GM21390 (cell line): ENCODE measurements around the gene SCYGR8.
"Not testable (repeated sequence)": the region's sequence is repeated elsewhere in the genome, so short reads cannot be mapped to it uniquely, and the experiment has no call there.

Experiments
- ATAC-seq: cut with Tn5 transposase; IDR thresholded peaks from one replicate; pipeline ENCODE4 v1.9.1; 2021; ENCODE audit not compliant: unreplicated experiment

The SCYGR8 gene

DNA sequence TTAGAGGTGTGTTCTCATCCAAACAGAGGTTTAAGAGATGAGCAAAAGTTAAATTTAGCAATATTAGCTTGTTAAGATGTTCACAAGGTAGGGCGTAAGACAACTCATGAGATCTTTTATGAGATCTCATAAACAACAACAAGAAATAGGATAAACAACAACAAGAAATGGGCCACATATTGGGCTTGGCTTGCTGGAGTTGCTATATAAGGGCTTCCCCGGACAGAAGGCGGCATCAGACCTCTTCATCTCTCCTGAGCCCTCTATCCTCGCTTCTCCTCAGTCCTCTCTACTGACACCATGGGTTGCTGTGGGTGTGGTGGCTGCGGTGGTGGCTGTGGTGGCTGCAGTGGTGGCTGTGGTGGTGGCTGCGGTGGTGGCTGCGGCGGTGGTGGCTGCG lies at the start of gene SCYGR8:
Gene SCYGR8, plus strand, starts transcription at position 301 of the 400 bp plus-strand sequence. Its CDS starts 0 bp downstream, at position 301.
- no peak for ATAC-seq

- no peak for ATAC-seq
Measured at GRCh38 chr2:227696990-227697679, 48.6 kb upstream of the SCYGR8 start.

- ATAC-seq = no peak
Measured at GRCh38 chr2:227701556-227701955, 44.1 kb upstream of the SCYGR8 start.

DNA sequence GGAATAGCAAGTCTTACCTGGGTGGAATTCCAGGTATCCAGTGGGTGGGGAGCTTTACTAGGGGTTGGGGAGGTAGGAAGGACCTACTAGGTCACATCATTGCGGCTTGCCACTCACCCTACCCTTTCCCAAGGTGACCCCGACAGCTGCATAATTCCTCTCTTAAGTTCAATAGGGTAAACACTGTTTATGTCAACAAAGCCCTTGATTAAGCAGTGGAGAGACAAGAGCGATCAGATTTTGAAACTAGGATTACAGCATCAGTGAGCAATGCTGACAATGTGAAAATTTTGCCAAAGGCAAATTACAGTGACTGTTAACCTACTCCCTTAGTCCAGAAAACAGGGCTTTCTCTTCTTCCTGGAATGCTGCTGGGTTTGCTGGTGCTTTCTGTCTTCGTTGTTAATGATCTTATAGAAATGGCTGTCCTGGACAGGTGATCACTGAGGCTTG lies 42.4 kb upstream of the SCYGR8 start:
- no peak for ATAC-seq

- no peak for ATAC-seq
Measured at GRCh38 chr2:227703961-227704360, 41.7 kb upstream of the SCYGR8 start.

GRCh38 chr2:227706859-227707258 lies 38.8 kb upstream of the SCYGR8 start:
- ATAC-seq = no peak

DNA sequence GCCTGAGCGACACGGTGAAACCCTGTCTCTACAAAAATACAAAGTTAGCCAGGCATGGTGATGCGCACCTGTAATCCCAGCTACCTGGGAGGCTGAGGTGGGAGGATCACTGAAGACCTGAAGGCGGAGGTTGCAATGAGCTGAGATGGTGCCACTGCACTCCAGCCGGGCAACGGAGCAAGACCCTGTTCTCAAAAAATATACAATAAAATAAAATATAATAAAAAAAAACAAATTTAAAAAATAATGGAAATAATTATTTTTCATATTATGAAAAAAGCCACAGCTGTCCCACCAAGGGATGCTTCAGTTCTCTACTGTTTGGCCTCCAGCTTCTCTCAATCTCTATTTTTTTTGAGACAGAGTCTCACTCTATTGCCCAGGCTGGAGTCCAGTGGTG lies 38.3 kb upstream of the SCYGR8 start:
- no peak for ATAC-seq

DNA sequence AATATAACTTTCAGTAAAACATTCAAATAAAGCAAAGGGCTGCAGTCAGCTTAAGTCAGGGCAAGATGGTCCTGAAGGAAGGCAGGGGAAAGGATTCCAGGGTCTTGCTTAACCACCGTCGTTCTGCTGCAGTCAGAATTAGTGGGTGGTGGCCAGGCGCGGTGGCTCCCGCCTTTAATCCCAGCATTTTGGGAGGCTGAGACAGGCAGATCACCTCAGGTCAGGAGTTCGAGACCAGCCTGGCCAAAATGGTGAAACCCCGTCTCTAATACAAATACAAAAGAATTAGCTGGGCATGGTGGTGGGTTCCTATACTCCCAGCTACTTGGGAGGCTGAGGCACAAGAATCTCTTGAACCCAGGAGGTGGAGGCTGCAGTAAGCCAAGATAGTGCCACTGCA lies 34.7 kb upstream of the SCYGR8 start:
- no peak for ATAC-seq

GRCh38 chr2:227713291-227713690 lies 32.4 kb upstream of the SCYGR8 start:
- ATAC-seq = no peak

GRCh38 chr2:227716501-227716900 lies 29.2 kb upstream of the SCYGR8 start:
- ATAC-seq = no peak

DNA sequence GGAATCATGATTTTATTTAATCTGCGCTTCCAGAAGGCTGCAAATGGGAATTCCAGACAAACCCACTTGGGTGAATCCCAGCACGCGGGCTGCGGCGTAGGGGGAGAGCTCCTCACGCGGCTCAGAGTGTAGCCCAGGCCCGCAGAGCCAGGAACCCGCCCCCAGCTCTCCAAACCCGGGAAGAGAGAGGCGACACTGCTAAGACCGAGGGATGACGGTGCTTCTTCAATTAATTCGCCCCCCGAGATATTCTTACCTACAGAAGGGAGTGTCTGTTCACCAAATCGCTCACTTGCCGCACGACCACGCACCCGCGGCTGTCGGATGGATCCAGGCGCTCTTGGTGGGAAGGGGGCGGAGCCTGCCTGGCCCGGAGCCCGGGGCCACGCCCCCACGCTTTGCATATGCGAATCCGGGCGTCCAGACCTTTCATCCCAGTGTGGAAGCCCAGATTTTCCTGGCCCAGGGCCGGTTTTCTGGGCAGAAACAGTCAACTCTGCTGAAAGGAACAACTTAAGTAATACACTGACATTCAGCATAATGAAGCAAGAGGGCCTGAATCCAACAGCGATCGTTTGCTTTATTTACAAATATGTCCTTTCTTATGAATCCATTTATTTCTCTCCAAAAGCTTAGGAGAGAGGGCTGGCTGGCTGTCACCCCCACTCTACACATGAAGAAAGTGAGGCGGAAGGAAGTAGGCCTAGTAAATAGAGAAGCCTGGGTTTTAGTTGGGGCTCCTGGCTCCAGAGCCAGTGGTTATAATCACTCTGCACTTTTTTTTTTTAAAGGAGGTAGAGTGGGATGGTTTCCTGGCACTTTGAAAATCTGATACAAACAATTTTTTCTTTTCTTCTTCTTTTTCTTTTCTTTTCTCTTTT lies 27.8 kb upstream of the SCYGR8 start, which contains the start of gene SLC19A3:
Gene SLC19A3, minus strand, starts transcription at position 342 of the 881 bp plus-strand sequence. CDS start 15,710 bp downstream, outside the sequence.
- ATAC-seq = no peak

GRCh38 chr2:227719641-227720040 lies 26.1 kb upstream of the SCYGR8 start:
- no peak for ATAC-seq

GRCh38 chr2:227720680-227721079 lies 25.0 kb upstream of the SCYGR8 start:
- no peak for ATAC-seq

GRCh38 chr2:227722821-227723220 lies 22.9 kb upstream of the SCYGR8 start:
- ATAC-seq = not testable (repeated sequence)

DNA sequence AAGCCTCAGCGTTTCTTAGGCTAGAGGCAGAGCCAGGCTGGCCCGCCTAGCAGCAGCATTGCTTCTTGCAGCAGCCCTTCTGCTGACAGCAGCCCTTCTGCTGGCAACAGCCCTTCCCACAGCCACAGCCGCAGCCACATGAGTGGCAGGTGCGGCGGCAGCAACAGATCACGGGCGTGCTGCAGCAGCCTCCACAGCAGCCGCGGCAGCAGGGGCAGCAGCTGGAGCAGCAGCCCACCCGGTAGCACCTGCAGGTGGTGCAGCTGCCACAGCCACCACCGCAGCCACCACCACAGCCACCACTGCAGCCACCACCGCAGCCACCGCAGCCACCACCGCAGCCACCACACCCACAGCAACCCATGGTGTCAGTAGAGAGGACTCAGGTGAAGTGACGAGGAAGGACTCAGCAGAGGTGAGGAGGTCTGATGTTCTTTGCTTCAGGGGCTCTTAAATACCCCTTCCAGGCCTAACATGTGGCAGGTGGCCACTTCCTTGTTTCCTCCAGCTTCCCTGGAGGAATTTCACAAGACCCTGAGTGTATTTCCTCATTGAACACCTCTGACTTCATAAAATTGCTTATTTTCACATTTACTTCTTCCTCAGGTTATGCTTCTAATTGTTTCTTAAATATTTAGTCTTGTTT lies 21.2 kb upstream of the SCYGR8 start, which contains the start of gene SCYGR6:
Gene SCYGR6, minus strand, starts transcription at position 364 of the 646 bp plus-strand sequence. Its CDS starts 0 bp downstream, at position 364.
- no peak for ATAC-seq

- no peak for ATAC-seq
Measured at GRCh38 chr2:227728035-227728434, 17.7 kb upstream of the SCYGR8 start, which contains the start of gene SCYGR7. TSS of gene SCYGR7 (plus strand) at chr2:227728335. CDS start at chr2:227728335, 0 bp downstream.

DNA sequence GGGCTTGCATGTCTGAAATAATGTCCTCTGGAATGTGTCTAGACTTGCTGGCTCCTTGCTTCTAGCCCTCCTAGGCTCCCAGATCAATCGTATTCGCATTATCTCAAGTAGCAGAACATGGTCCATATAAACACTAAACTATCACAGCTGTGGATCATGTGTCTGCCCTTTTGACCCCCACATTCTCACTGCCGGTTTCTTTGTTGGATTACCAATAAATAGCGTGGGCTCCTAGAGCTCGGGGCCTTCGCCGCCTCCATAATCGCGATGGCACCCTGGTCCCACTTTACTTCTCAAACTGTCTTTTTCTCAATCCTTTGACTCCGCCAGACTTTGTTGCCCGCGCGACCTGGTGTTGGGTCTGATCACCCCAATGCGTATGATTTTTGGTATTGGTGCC lies 6.3 kb upstream of the SCYGR8 start:
- no peak for ATAC-seq

DNA sequence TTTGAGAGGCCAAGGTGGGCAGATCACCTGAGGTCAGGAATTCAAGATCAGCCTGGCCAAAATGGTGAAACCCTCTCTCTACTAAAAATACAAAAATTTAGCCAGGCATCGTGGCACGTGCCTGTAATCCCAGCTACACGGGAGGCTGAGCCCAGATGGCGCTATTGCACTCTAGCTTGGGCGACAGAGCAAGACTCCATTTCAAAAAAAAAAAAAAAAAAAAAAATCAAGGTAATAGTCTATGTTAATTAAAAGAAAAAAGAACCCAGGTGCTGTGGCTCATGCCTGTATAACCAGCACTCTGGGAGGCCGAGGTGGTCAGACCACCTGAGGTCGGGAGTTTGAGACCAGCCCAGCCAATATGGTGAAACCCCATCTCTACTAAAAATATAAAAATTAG lies 5.0 kb upstream of the SCYGR8 start:
- not testable (repeated sequence) for ATAC-seq

DNA sequence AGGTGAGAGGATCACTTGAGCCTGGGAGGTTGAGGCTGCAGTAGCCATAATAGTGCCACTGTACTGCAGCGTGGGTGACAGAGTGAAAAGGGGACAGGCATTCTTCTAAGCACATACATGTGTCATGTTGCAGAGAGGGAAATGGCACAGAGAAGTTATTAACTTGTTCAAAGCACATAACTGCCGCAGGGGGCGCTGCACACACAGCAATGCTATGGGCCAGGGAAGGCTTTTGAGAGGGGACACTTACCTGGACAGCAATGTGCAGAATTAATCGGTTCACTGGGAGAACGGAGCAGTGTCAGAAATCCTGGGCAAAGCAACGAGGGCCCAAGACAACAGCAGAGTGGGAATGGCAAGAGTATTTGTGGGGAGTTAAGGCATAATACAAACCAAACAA lies 2.4 kb downstream of the SCYGR8 start:
- no peak for ATAC-seq

DNA sequence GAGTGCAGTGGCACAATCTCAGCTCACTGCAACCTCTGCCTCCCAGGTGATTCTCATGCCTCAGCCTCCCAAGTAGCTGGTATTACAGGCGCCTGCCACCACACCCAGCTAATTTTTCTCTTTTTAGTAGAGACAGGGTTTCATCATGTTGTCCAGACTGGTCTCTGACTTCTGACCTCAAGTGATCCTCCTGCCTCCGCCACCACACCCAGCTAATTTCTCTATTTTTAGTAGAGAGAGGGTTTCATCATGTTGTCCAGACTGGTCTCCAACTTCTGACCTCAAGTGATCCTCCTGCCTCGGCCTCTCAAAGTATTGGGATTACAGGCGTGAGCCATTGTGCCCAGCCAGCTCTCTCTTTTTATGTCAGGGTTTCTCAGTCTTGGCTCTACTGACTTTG lies 10.6 kb downstream of the SCYGR8 start:
- not testable (repeated sequence) for ATAC-seq
